ENCODE data around the gene SETBP1. TPM values are rescaled to one million over a fixed set of nuclear protein-coding genes. Genes with fewer than 3 reads are reported as not detected.

The SETBP1 gene
- total and polyA plus RNA-seq, 9 of the 15 experiments (the other 6 are each of a cell fraction or from before 2014, with no cell fraction given): under 0.01 to 0.13 (median 0.04) TPM

DNA sequence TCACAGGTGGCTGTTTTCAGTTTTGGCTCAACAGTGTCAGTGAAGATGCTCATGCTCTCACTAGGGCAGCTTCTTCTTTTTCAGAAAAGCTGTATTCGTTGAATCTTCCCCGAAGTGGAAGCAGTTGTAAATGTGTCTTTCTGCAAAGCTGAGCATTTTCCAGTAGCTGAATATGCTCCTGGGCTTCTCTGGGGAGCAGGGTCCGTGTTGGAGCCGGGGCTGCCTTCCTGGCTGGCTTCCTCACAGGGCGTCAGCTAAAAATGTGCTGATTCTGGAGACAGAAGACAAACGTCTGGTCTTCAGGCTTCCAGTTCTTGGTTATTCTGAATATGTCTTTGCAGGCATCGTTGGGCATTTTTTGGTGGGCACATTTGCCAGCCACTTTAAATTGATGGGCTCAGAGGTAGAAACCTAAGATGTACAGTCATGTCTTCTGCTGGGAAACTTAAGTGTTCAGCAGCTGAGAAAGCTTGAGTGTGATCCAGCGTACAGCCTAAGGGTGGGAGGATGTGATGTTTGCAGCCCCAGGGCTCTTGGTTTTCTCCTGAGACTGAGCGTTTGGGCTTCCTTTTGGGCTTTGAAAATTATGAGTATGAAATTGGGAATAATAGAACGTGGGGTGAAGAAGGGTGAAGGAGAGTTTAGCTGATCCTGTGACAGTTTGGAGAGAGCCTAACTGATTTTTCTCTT is 19.0 kb downstream of the SETBP1 start:
- Histone ChIP-seq H3K4me1 (replicated peaks in 1 of 2; ENCODE audit: control insufficient read depth in 2 of 2, insufficient read depth in 2 of 2, low read length in 2 of 2) (peaks cover 0 to 2% of the 10 kb centered on the region in 2 experiments; a peak in 3 of 5 replicates), H2AFZ (ENCODE audit: low read depth, low read length) (no peak overlapping the region), H3K9me1 (ENCODE audit: control insufficient read depth, insufficient read depth, low read length) (no peaks in the 10 kb centered on the region), H3K4me3 (no peak overlapping the region), H3K27ac (ENCODE audit: extremely low read depth, low read depth, low read length) (no peak overlapping the region), H3K9ac (ENCODE audit: insufficient read depth in 1 of 2, low read depth in 2 of 2, low read length in 2 of 2) (no peak overlapping the region), H3K4me2 (ENCODE audit: insufficient read depth, low read length) (no peak overlapping the region), H3K27me3 (ENCODE audit: control insufficient read depth in 2 of 2, insufficient read depth in 2 of 2, low read length in 2 of 2) (no peaks in the 10 kb centered on the region), H4K20me1 (replicated peaks; ENCODE audit: control insufficient read depth, insufficient read depth, low read length) (no peaks in the 10 kb centered on the region), H3K79me2 (ENCODE audit: control insufficient read depth, insufficient read depth, low read length) (no peaks in the 10 kb centered on the region), H3K9me3 (replicated peaks; ENCODE audit: control insufficient read depth, insufficient read depth, low read depth, low read length) (no peaks in the 10 kb centered on the region), H3K36me3 (ENCODE audit: control insufficient read depth, insufficient read depth, low read length) (no peaks in the 10 kb centered on the region)
- ChIA-PET CTCF (ENCODE audit: low intra/inter-chr PET ratio) (no interaction called here), POLR2A (no interaction called here)
- BruUV-seq (replicated peaks): no TSS peak
- intact Hi-C loops (cut with micrococcal nuclease): no loop called here
- 5% methylated on average over 7 of the region's 10 CpGs for WGBS (ENCODE audit: insufficient coverage, low coverage, missing lambda C conversion rate)
- DNase-seq (ENCODE audit: extremely low read depth in 1 of 4, low spot score in 3 of 4) (no peak), FAIRE-seq (no peak), ATAC-seq (no peak)
- in situ Hi-C loops (cut with MboI): no loop called here
- TF ChIP-seq ZNF780A (CRISPR knock-in tag; IDR thresholded peaks at IDR 0.05) (no peak), POU5F1 (IDR thresholded peaks at IDR 0.05; ENCODE audit: borderline replicate concordance, low read depth, low read length, partially characterized antibody) (no peak), CXXC5 (CRISPR knock-in tag; IDR thresholded peaks at IDR 0.05) (no peak), JUN (IDR thresholded peaks at IDR 0.05; ENCODE audit: borderline replicate concordance, low read depth, low read length) (no peak), JUN (CRISPR knock-in tag; IDR thresholded peaks at IDR 0.05; ENCODE audit: borderline replicate concordance) (no peak), SMAD3 (CRISPR knock-in tag; conservative IDR thresholded peaks at IDR 0.05) (no peak), SRSF3 (IDR thresholded peaks at IDR 0.05; ENCODE audit: insufficient read depth, low read length) (no peak), ZNF174 (CRISPR knock-in tag; IDR thresholded peaks at IDR 0.05) (no peak), RFX7 (CRISPR knock-in tag; IDR thresholded peaks at IDR 0.05) (no peak), SRSF9 (IDR thresholded peaks at IDR 0.05; ENCODE audit: borderline replicate concordance, low read depth, low read length) (no peak), TFE3 (CRISPR knock-in tag; IDR thresholded peaks at IDR 0.05) (no peak), DPF2 (IDR thresholded peaks at IDR 0.05) (no peak), PTBP1 (IDR thresholded peaks at IDR 0.05; ENCODE audit: low read depth, low read length) (no peak), ZNF431 (CRISPR knock-in tag; IDR thresholded peaks at IDR 0.05) (no peak), CLOCK (CRISPR knock-in tag; IDR thresholded peaks at IDR 0.05; ENCODE audit: borderline replicate concordance) (no peak), HCFC1 (IDR thresholded peaks at IDR 0.05; ENCODE audit: low read depth, low read length) (no peak), CBX1 (IDR thresholded peaks at IDR 0.05; ENCODE audit: low read depth) (no peak)
- TF ChIP-seq, protein P1, sequence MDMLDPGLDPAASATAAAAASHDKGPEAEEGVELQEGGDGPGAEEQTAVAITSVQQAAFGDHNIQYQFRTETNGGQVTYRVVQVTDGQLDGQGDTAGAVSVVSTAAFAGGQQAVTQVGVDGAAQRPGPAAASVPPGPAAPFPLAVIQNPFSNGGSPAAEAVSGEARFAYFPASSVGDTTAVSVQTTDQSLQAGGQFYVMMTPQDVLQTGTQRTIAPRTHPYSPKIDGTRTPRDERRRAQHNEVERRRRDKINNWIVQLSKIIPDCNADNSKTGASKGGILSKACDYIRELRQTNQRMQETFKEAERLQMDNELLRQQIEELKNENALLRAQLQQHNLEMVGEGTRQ (CRISPR knock-in tag; IDR thresholded peaks at IDR 0.05): no peak
- TF ChIP-seq, protein P2, sequence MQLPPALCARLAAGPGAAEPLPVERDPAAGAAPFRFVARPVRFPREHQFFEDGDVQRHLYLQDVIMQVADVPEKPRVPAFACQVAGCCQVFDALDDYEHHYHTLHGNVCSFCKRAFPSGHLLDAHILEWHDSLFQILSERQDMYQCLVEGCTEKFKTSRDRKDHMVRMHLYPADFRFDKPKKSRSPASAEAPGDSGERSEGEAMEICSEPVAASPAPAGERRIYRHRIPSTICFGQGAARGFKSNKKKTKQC (CRISPR knock-in tag; IDR thresholded peaks at IDR 0.05): no peak
